DOHH2 (cell line): ENCODE data around the gene CDCA3.
"Not testable (repeated sequence)": the region's sequence is repeated elsewhere in the genome, so short reads cannot be mapped to it uniquely, and the experiment has no call there.

Experiments
- H3F3A ChIP-seq: fragments of 200-600 bp; sonication (generic), shearing (Covaris generic); 2 replicates; pipeline ENCODE4 v1.6.0; 2016; ENCODE audit warnings: antibody characterized with exemption, mild to moderate bottlenecking; ENCODE audit not compliant: control insufficient read depth, insufficient read depth
- H3K27ac ChIP-seq: fragments of 200-600 bp; sonication (generic); 2 replicates; pipeline ENCODE4 v1.5.1; 2014; ENCODE audit warnings: low read depth, mild to moderate bottlenecking, low read length, moderate library complexity
- H3K27me3 ChIP-seq: fragments of 200-600 bp; sonication (generic); 2 replicates; pipeline ENCODE4 v1.6.1; 2014; ENCODE audit warnings: mild to moderate bottlenecking, low read length, mixed read lengths; ENCODE audit not compliant: control insufficient read depth
- H3K36me3 ChIP-seq: fragments of 200-600 bp; sonication (generic); 2 replicates; pipeline ENCODE4 v1.6.1; 2014; ENCODE audit warnings: mild to moderate bottlenecking, low read length, moderate library complexity, mixed read lengths; ENCODE audit not compliant: control insufficient read depth
- H3K4me1 ChIP-seq: fragments of 200-600 bp; sonication (generic); 2 replicates; pipeline ENCODE4 v1.6.1; 2014; ENCODE audit warnings: mild to moderate bottlenecking, low read length, mixed read lengths; ENCODE audit not compliant: control insufficient read depth
- H3K4me2 ChIP-seq: fragments of 200-600 bp; sonication (generic); 2 replicates; pipeline ENCODE4 v1.6.0; 2014; ENCODE audit warnings: mild to moderate bottlenecking, low read length, moderate library complexity
- H3K4me3 ChIP-seq: fragments of 200-600 bp; sonication (generic); 2 replicates; pipeline ENCODE4 v1.5.1; 2014; ENCODE audit warnings: mild to moderate bottlenecking, low read length, mixed read lengths
- H3K79me2 ChIP-seq: fragments of 200-600 bp; sonication (generic); 2 replicates; pipeline ENCODE4 v1.6.1; 2014; ENCODE audit warnings: mild to moderate bottlenecking, low read length, mixed read lengths; ENCODE audit not compliant: control insufficient read depth
- H3K9me2 ChIP-seq: fragments of 200-600 bp; sonication (generic); replicated peaks from 2 replicates; pipeline ENCODE4 v1.6.1; 2014; ENCODE audit warnings: mild to moderate bottlenecking, low read length, mixed read lengths; ENCODE audit not compliant: control insufficient read depth
- H3K9me3 ChIP-seq: fragments of 200-600 bp; sonication (generic); 2 replicates; pipeline ENCODE4 v1.6.1; 2014; ENCODE audit warnings: antibody characterized with exemption, low read length, mixed read lengths; ENCODE audit not compliant: control insufficient read depth, insufficient read depth
- H4K20me1 ChIP-seq: fragments of 200-600 bp; sonication (generic); 2 replicates; pipeline ENCODE4 v1.6.0; 2014; ENCODE audit warnings: low read depth, mild to moderate bottlenecking, antibody characterized with exemption, low read length, moderate library complexity; ENCODE audit not compliant: control insufficient read depth, insufficient read depth
- EZH2phosphoT487 ChIP-seq: fragments of 200-600 bp; sonication (generic); IDR thresholded peaks from 2 replicates; pipeline ENCODE4 v1.6.1; 2017; ENCODE audit warnings: borderline replicate concordance, mild to moderate bottlenecking, antibody characterized with exemption, low read length, moderate library complexity, mixed read lengths
- TF ChIP-seq, protein P1 (sequence below): fragments of 200-600 bp; sonication (generic); IDR thresholded peaks from one replicate; pipeline ENCODE4 v1.5.1; 2014; ENCODE audit warnings: antibody characterized with exemption, mild to moderate bottlenecking, low read depth, low read length; ENCODE audit not compliant: poor library complexity, severe bottlenecking

The CDCA3 gene

GRCh38 chr12:6896846-6897435, 45.9 kb upstream of the CDCA3 start:
- Histone ChIP-seq H3K9me3 (no peaks in the 10 kb centered on the region), H3K36me3 (no peaks in the 10 kb centered on the region), H3K27ac (no peak overlapping the region), H3K4me2 (no peak overlapping the region), H3K4me3 (no peak overlapping the region), H4K20me1 (no peaks in the 10 kb centered on the region), H3K79me2 (no peaks in the 10 kb centered on the region), H3F3A (no peaks in the 10 kb centered on the region), H3K27me3 (no peaks in the 10 kb centered on the region), H3K4me1 (peaks cover 3% of the 10 kb centered on the region), H3K9me2 (no peaks in the 10 kb centered on the region)
- TF ChIP-seq EZH2phosphoT487, result no peak
- TF ChIP-seq, protein P1, sequence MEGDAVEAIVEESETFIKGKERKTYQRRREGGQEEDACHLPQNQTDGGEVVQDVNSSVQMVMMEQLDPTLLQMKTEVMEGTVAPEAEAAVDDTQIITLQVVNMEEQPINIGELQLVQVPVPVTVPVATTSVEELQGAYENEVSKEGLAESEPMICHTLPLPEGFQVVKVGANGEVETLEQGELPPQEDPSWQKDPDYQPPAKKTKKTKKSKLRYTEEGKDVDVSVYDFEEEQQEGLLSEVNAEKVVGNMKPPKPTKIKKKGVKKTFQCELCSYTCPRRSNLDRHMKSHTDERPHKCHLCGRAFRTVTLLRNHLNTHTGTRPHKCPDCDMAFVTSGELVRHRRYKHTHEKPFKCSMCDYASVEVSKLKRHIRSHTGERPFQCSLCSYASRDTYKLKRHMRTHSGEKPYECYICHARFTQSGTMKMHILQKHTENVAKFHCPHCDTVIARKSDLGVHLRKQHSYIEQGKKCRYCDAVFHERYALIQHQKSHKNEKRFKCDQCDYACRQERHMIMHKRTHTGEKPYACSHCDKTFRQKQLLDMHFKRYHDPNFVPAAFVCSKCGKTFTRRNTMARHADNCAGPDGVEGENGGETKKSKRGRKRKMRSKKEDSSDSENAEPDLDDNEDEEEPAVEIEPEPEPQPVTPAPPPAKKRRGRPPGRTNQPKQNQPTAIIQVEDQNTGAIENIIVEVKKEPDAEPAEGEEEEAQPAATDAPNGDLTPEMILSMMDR, result no peak

DNA sequence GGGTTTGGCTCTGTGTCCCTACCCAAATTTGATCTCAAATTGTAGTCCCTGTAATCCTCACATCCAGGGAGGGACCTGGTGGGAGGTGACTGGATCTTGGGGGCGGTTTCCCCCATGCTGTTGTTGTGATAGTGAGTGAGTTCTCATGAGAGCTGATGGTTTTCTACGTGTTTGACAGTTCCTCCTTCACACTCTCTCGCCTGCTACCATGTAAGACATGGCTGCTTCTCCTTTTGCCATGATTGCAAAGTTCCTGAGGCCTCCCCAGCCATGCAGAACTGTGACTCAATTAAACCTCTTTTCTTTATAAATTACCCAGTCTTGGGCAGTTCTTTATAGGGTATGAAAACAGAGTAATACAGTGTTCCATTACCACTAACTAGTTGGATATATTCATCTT, 43.2 kb upstream of the CDCA3 start:
- Histone ChIP-seq H3K79me2 (no peaks in the 10 kb centered on the region), H3K4me2 (no peak overlapping the region), H3K4me1 (peaks cover 17% of the 10 kb centered on the region), H3K36me3 (no peaks in the 10 kb centered on the region), H3K9me3 (no peaks in the 10 kb centered on the region), H3K27ac (no peak overlapping the region), H3K27me3 (no peaks in the 10 kb centered on the region), H4K20me1 (no peaks in the 10 kb centered on the region), H3F3A (0 out of 2 replicates have a peak, but pooled peaks cover 2% of the 10 kb centered on the region), H3K9me2 (no peaks in the 10 kb centered on the region), H3K4me3 (no peak overlapping the region)
- TF ChIP-seq, protein P1, result no peak
- TF ChIP-seq EZH2phosphoT487, result no peak

DNA sequence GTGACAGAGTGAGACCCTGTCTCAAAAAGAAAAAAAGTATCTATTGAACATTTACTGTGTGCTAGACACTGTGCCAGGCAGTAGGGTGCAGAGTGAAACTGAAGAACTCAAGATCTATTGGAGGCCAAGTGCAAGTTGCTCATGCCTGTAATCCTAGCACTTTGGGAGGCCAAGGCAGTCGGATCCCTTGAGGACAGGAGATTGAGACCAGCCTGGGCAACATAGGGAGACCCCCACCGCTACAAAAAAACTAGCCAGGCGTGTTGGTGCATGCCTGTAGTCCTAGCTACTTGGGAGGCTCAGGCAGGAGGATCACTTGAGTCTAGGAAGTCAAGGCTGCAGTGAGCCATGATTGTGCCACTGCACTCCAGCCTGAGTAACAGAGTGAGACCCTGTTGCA, 41.6 kb upstream of the CDCA3 start:
- not testable (repeated sequence) for H3K4me2 ChIP-seq, H3K36me3 ChIP-seq, H3K27me3 ChIP-seq, H3K9me2 ChIP-seq, H3K4me3 ChIP-seq, H3K79me2 ChIP-seq, H3K27ac ChIP-seq, H4K20me1 ChIP-seq, H3K9me3 ChIP-seq, H3F3A ChIP-seq
- H3K4me1 ChIP-seq, result peaks cover 17% of the 10 kb centered on the region

- Histone ChIP-seq H3K9me3 (no peaks in the 10 kb centered on the region), H3F3A (0 out of 2 replicates have a peak, but pooled peaks cover 2% of the 10 kb centered on the region), H3K4me3 (peak overlapping the region; percentile 72), H3K4me1 (peaks cover 17% of the 10 kb centered on the region), H3K79me2 (no peaks in the 10 kb centered on the region), H3K4me2 (peak overlapping the region; percentile 86), H3K27ac (peak overlapping the region; percentile 67), H3K9me2 (no peaks in the 10 kb centered on the region), H3K36me3 (no peaks in the 10 kb centered on the region), H3K27me3 (no peaks in the 10 kb centered on the region), H4K20me1 (no peaks in the 10 kb centered on the region)
- TF ChIP-seq, protein P1, result no peak
- TF ChIP-seq EZH2phosphoT487, result no peak
Measured at GRCh38 chr12:6891646-6892001, 40.5 kb upstream of the CDCA3 start.
